Choroid plexus epithelial cell (primary cell): ENCODE data around the gene TES.
A peak's percentile ranks its signal among the peaks of the same experiment; 100 is the strongest.

Experiments
- DNase-seq: peaks from one replicate; pipeline ENCODE4 v3.0.0-alpha.2; 2010; ENCODE audit warnings: low read depth
- H3K4me3 ChIP-seq: 2 replicates; pipeline ENCODE4 v1.5.1; 2011; ENCODE audit warnings: low read depth, mild to moderate bottlenecking, control low read depth, low read length, moderate library complexity
- CTCF ChIP-seq: conservative IDR thresholded peaks from 2 replicates; pipeline ENCODE4 v1.5.1; 2011; ENCODE audit warnings: low read depth, mild to moderate bottlenecking, control low read depth, inconsistent platforms, low read length, moderate library complexity

TES gene

GRCh38 chr7:116249969-116250553, 39.7 kb downstream of the TES start:
- peak; percentile 85 for DNase-seq
- H3K4me3 ChIP-seq, result no peak overlapping the region
- peak; percentile 79 for TF ChIP-seq CTCF

GRCh38 chr7:116251675-116252074, 41.3 kb downstream of the TES start:
- no peak for DNase-seq
- no peak overlapping the region for H3K4me3 ChIP-seq
- no peak for TF ChIP-seq CTCF

GRCh38 chr7:116252249-116252648, 41.9 kb downstream of the TES start:
- no peak for TF ChIP-seq CTCF
- H3K4me3 ChIP-seq, result no peak overlapping the region
- no peak for DNase-seq

- DNase-seq, result no peak
- no peak for TF ChIP-seq CTCF
- no peak overlapping the region for H3K4me3 ChIP-seq
Observed at GRCh38 chr7:116257156-116257555, 46.8 kb downstream of the TES start.

- peak; percentile 86 for DNase-seq
- TF ChIP-seq CTCF, result peak; percentile 73
- no peak overlapping the region for H3K4me3 ChIP-seq
Observed at GRCh38 chr7:116258734-116259133, 48.4 kb downstream of the TES start.

- peak; percentile 61 for DNase-seq
- TF ChIP-seq CTCF, result no peak
- no peak overlapping the region for H3K4me3 ChIP-seq
Observed at GRCh38 chr7:116259156-116259870, 49.0 kb downstream of the TES start.
